HG03378 (cell line): ENCODE results near the gene SNAP47.
A peak's percentile ranks its signal among the peaks of the same experiment; 100 is the strongest.
"Not testable (repeated sequence)": the region's sequence is repeated elsewhere in the genome, so short reads cannot be mapped to it uniquely, and the experiment has no call there.

Experiments
- ATAC-seq: cut with Tn5 transposase; IDR thresholded peaks from one replicate; pipeline ENCODE4 v1.9.1; 2021; ENCODE audit warnings: mild to moderate bottlenecking, moderate library complexity; ENCODE audit not compliant: unreplicated experiment

The SNAP47 gene

GRCh38 chr1:227734856-227735538 is at the start of gene SNAP47, which contains the start of gene JMJD4:
TSS of gene SNAP47 (plus strand) at chr1:227735435. CDS start at chr1:227747737, 12,302 bp downstream.
TSS of gene JMJD4 (minus strand) at chr1:227735302. CDS start at chr1:227735273, 29 bp downstream.
- ATAC-seq = peak; percentile 82

- no peak for ATAC-seq
Measured at GRCh38 chr1:227685807-227686206, 49.4 kb upstream of the SNAP47 start.

- ATAC-seq = no peak
Measured at GRCh38 chr1:227697321-227697864, 37.8 kb upstream of the SNAP47 start.

GRCh38 chr1:227701631-227702030 is 33.6 kb upstream of the SNAP47 start:
- ATAC-seq = not testable (repeated sequence)

GRCh38 chr1:227707846-227708245 is 27.4 kb upstream of the SNAP47 start:
- no peak for ATAC-seq

- ATAC-seq = no peak
Measured at GRCh38 chr1:227709451-227709850, 25.8 kb upstream of the SNAP47 start.

- ATAC-seq = not testable (repeated sequence)
Measured at GRCh38 chr1:227710474-227710873, 24.8 kb upstream of the SNAP47 start.

- ATAC-seq = no peak
Measured at GRCh38 chr1:227712648-227713047, 22.6 kb upstream of the SNAP47 start.

GRCh38 chr1:227718932-227719331 is 16.3 kb upstream of the SNAP47 start:
- ATAC-seq = no peak

GRCh38 chr1:227723474-227723873 is 11.8 kb upstream of the SNAP47 start:
- no peak for ATAC-seq

- no peak for ATAC-seq
Measured at GRCh38 chr1:227725046-227725445, 10.2 kb upstream of the SNAP47 start.

GRCh38 chr1:227726318-227726717 is 8.9 kb upstream of the SNAP47 start:
- ATAC-seq = no peak

GRCh38 chr1:227726924-227727599 is 8.2 kb upstream of the SNAP47 start:
- no peak for ATAC-seq

- peak; percentile 33 for ATAC-seq
Measured at GRCh38 chr1:227728059-227728891, 7.0 kb upstream of the SNAP47 start.

GRCh38 chr1:227728892-227729143 is 6.4 kb upstream of the SNAP47 start:
- ATAC-seq = no peak

- ATAC-seq = no peak
Measured at GRCh38 chr1:227729144-227729880, 5.9 kb upstream of the SNAP47 start.

- ATAC-seq = peak; percentile 24
Measured at GRCh38 chr1:227729881-227730629, 5.2 kb upstream of the SNAP47 start.

GRCh38 chr1:227730630-227731151 is 4.5 kb upstream of the SNAP47 start:
- no peak for ATAC-seq

GRCh38 chr1:227731241-227731677 is 4.0 kb upstream of the SNAP47 start:
- ATAC-seq = no peak
